BLaER1 treated with 17β-estradiol and CSF1 and Interleukin-3, amounts not matched to agents 10 nM and 100 nM (cell line): ENCODE results near the gene GRN.
"Not testable (repeated sequence)": the region's sequence is repeated elsewhere in the genome, so short reads cannot be mapped to it uniquely, and the experiment has no call there.

Experiments used
- H3K27ac ChIP-seq, 11 experiments: shearing (Covaris generic); formaldehyde crosslinking; 2 replicates each; pipeline ENCODE4 v1.8.1; 2022
- H3K27me3 ChIP-seq, 11 experiments: shearing (Covaris generic); formaldehyde crosslinking; 2 replicates each; pipeline ENCODE4 v1.8.1; 2022
- H3K36me3 ChIP-seq, 11 experiments: shearing (Covaris generic); formaldehyde crosslinking; 2 replicates each; pipeline ENCODE4 v1.8.1; 2022
- H3K4me1 ChIP-seq, 10 experiments: shearing (Covaris generic); formaldehyde crosslinking; 2 replicates each; pipeline ENCODE4 v1.8.1; 2022
- H3K4me2 ChIP-seq, 11 experiments: shearing (Covaris generic); formaldehyde crosslinking; 2 replicates each; pipeline ENCODE4 v1.8.1; 2022
- H3K4me3 ChIP-seq, 10 experiments: shearing (Covaris generic); formaldehyde crosslinking; 2 replicates each; pipeline ENCODE4 v1.8.1; 2022
- H3K9ac ChIP-seq, 11 experiments: shearing (Covaris generic); formaldehyde crosslinking; 2 replicates each; pipeline ENCODE4 v1.8.1; 2022
- H3K9me3 ChIP-seq, 11 experiments: shearing (Covaris generic); formaldehyde crosslinking; replicated peaks in 1 of 11; 2 replicates each; pipeline ENCODE4 v1.8.1; 2022
- H4K20me1 ChIP-seq, 11 experiments: shearing (Covaris generic); formaldehyde crosslinking; 2 replicates each; pipeline ENCODE4 v1.8.1; 2022
- Cebpa-rat ChIP-seq, 11 experiments: shearing (Covaris generic); IDR thresholded peaks; 2 replicates each; pipeline ENCODE4 v1.8.1; 2022

GRN gene

DNA sequence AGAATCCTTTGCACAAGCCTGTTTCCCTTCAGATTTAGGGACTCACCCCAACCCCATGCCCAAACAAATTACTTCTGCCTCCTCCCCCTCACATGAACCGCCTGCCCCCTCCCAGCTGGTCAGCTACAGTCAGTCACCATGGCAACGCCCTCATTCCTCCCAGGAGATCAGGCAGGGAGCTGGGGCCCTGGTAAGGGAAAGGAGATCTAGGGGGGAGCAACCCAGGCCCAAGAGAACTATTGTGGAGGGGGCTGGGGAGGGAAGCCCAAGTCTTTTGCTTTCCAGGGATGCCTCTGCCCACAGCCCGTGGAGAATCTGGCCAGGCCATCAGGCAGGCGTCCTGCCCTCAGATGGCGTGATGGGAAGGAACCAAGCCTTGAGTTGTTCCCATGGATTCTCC, 15.7 kb downstream of the GRN start:
- H3K9ac ChIP-seq = peak overlapping the region in 3 of 11 experiments; percentile 7 to 39 (median 35); a peak in 3 of 22 replicates
- H3K27ac ChIP-seq = no peak overlapping the region
- no peak for TF ChIP-seq Cebpa-rat (IDR thresholded peaks at IDR 0.05)
- peaks cover 19 to 47% (median 40%) of the 10 kb centered on the region in 10 experiments; a peak in 19 of 20 replicates for H3K4me1 ChIP-seq
- H3K27me3 ChIP-seq = no peaks in the 10 kb centered on the region
- no peaks in the 10 kb centered on the region for H3K36me3 ChIP-seq
- H3K4me3 ChIP-seq = no peak overlapping the region
- peak overlapping the region; percentile 6 to 97 (median 91); a peak in 21 of 22 replicates for H3K4me2 ChIP-seq
- peaks cover 0 to 49% (median 20%) of the 10 kb centered on the region in 11 experiments; a peak in 14 of 22 replicates for H4K20me1 ChIP-seq
- H3K9me3 ChIP-seq = no peaks in the 10 kb centered on the region

DNA sequence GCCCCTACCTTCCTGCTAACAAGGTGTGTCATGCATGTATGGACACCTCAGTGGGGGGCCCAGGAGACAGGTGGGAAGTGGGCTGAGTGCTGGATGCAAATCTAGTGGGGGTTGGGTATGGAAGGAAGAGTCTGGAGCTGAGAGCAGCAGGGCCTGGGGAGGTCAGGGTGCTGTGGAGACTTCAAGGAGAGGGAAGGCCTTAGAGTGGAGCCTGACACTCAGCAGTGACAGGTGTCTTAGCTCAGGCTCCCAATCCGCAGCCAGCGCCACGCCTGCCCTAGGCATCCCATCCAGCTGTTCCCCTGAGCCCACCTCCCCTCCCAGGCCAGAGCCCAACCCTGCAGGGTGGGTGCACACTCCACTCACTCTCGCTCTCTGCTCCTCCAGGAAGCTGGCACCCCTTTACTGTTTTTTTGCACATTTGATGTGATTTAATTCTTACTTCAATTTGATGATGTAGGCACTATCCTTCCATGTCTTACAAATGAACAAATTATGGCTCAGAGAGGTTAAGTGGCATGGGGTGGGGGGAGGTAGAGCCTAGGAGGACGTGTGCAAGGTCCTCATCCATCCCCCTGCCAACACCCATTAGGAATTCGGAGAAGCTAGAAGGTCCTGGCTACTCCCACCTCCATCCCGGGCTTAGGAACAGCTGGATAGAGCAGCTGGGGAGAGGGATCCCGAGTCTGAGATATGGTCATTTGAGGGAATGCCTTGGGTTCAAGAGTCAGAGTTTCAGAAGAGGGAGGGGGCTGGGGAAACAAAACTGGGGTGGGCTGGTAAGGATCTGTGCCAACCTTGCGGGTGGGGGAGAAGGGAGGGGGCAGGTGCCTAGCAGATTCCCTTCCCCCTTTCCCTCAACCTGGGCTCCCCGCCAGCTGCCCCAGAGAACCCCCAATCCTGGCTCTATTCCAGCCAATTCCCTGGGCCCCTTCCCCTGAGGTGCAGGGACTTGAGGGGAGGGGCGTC, 16.5 kb downstream of the GRN start:
- TF ChIP-seq Cebpa-rat (IDR thresholded peaks at IDR 0.05) = no peak
- peaks cover 0 to 42% (median 20%) of the 10 kb centered on the region in 11 experiments; a peak in 14 of 22 replicates for H4K20me1 ChIP-seq
- no peaks in the 10 kb centered on the region for H3K36me3 ChIP-seq
- H3K4me1 ChIP-seq = peaks cover 19 to 47% (median 40%) of the 10 kb centered on the region in 10 experiments; a peak in 19 of 20 replicates
- H3K9ac ChIP-seq = peak overlapping the region in 4 of 11 experiments; percentile 7 to 90 (median 88); a peak in 4 of 22 replicates
- no peak overlapping the region; a peak in 1 of 20 replicates for H3K4me3 ChIP-seq
- no peak overlapping the region for H3K27ac ChIP-seq
- H3K27me3 ChIP-seq = no peaks in the 10 kb centered on the region
- H3K4me2 ChIP-seq = peak overlapping the region; percentile 88 to 97 (median 92)
- H3K9me3 ChIP-seq = no peaks in the 10 kb centered on the region

DNA sequence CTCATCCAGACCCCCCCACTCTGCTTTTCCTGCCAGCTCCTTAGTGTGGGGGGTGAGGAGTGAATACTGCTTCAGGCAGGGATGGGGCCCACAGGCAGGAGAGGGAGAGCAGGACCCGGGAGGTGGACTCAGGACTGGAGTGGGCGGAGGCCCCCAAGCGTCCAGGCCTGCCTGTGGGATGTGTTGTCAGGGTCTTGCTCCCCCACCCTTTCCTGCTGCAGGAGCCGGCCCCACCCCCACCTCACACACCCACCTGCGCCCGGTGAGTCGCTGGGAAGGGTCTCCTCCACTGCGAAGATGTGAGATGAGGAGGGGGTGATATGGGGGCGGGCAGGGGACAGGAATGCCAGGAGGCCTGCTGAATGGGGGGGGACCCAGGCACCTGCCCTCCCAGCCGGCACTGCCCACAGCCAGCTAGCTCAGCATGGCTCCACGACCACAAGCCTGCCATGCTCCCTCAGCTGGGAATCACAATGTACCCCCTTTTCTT, 17.4 kb downstream of the GRN start:
- Histone ChIP-seq H3K9me3 (no peaks in the 10 kb centered on the region), H4K20me1 (peaks cover 0 to 42% (median 20%) of the 10 kb centered on the region in 11 experiments; a peak in 14 of 22 replicates), H3K4me1 (peaks cover 19 to 47% (median 40%) of the 10 kb centered on the region in 10 experiments; a peak in 19 of 20 replicates), H3K4me3 (peak overlapping the region; percentile 79 to 91 (median 83)), H3K36me3 (no peaks in the 10 kb centered on the region), H3K4me2 (peak overlapping the region; percentile 88 to 97 (median 92)), H3K27ac (peak overlapping the region in 1 of 11 experiments; percentile 81; a peak in 1 of 22 replicates), H3K27me3 (no peaks in the 10 kb centered on the region), H3K9ac (peak overlapping the region; percentile 82 to 90 (median 88); a peak in 20 of 22 replicates)
- TF ChIP-seq Cebpa-rat (IDR thresholded peaks at IDR 0.05) = no peak

DNA sequence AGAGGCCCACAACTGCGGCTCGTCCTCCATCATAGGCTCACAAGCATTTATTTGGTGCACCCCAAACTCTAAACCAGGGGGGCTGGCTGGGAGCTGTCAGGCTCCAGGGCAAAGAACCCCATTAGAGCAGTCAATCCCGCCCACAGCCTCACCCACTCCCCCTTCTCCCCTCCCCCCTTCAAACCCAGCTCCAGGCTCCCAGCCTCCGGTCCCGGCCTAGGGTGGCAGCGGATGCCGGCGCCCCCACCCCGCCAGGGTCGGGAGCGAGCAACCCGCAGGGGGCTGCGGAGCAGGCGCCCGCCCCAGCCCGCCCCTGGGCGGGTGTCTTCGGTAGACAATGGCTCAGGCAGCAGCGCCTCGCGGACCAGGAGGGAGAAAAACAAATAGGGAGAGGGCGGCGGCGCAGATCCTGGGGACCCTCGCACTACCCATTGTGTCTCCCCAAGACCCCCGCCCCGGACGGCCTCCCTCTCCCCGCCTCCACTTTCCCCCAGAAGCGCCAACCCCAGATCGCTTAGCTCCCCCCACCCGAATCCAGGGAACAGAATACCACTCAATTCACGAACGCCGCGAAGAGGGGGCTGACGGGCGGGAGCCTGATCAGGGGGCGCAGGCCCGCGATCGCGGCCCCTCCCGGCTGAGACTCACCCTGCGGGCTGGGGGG, 18.0 kb downstream of the GRN start:
- peaks cover 19 to 47% (median 40%) of the 10 kb centered on the region in 10 experiments; a peak in 19 of 20 replicates for H3K4me1 ChIP-seq
- peak overlapping the region in 10 of 11 experiments; percentile 52 to 84 (median 78); a peak in 19 of 22 replicates for H3K27ac ChIP-seq
- H3K4me2 ChIP-seq = peak overlapping the region; percentile 88 to 97 (median 92)
- peak overlapping the region; percentile 79 to 91 (median 83) for H3K4me3 ChIP-seq
- no peaks in the 10 kb centered on the region for H3K9me3 ChIP-seq
- no peaks in the 10 kb centered on the region for H3K36me3 ChIP-seq
- peak overlapping the region; percentile 82 to 90 (median 88) for H3K9ac ChIP-seq
- H4K20me1 ChIP-seq = peaks cover 0 to 42% (median 20%) of the 10 kb centered on the region in 11 experiments; a peak in 14 of 22 replicates
- no peaks in the 10 kb centered on the region for H3K27me3 ChIP-seq
- no peak for TF ChIP-seq Cebpa-rat (IDR thresholded peaks at IDR 0.05)

DNA sequence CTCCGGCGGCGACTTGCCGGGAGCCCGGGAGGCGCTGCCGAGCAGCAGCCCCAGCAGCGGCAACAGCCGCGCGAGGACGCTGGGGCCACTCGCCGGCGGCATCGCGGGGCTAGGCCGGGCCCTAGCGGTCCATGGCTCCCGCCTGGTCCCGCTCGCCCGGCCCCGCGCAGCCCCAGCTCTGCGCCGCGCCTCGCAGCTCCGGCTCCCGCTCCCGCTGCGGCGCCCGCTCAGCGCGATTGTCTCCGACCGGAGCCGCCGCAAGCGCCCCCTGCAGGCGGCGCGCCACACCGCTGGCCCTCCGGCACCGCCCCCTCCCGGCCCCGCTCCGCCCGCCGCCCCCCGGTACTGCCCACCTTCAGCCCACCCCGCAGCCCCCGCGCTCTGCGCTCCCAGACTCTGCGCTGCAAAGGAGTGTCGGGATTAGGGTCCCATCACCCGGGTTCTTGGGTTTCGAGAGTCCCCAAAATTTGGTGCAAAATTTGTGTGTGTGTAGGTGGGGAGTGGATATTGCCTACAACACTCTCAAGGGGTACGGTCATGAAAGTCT, 18.6 kb downstream of the GRN start, which contains the start of gene FAM171A2:
Gene FAM171A2, minus strand, starts transcription at position 241 of the 547 bp plus-strand sequence. Its CDS starts 139 bp downstream, at position 102.
- Histone ChIP-seq H3K4me3 (peak within 1 kb of the TSS; percentile 79 to 91 (median 83)), H4K20me1 (peaks cover 0 to 40% (median 20%) of the 10 kb centered on the region in 11 experiments; a peak in 14 of 22 replicates), H3K4me1 (peaks cover 19 to 44% (median 38%) of the 10 kb centered on the region in 10 experiments; a peak in 19 of 20 replicates), H3K27ac (peak within 1 kb of the TSS in 10 of 11 experiments; percentile 52 to 84 (median 78); a peak in 19 of 22 replicates), H3K4me2 (peak within 1 kb of the TSS; percentile 88 to 97 (median 92)), H3K27me3 (no peaks in the 10 kb centered on the region), H3K9me3 (no peaks in the 10 kb centered on the region), H3K36me3 (no peaks in the 10 kb centered on the region), H3K9ac (peak within 1 kb of the TSS; percentile 82 to 90 (median 88))
- TF ChIP-seq Cebpa-rat (IDR thresholded peaks at IDR 0.05) = no peak

DNA sequence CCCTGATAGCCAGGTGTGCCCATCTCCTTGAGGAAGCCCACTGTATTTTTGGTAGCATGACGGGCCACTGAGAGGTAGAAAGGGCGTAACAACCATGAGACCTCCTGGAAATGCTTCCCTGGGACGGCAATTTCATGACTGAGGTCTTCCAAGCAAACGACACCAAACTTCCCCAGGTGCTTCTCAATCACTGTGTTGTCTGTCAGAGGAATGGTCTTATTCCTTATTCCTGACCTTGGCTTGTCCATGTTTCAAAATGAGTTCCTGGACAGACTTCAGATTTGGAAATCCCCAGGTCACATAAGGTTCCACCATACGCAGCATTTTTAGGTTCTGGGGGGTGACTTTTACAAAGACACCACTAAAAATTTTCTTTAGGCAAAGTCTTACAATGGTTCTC, 19.9 kb downstream of the GRN start:
- not testable (repeated sequence) for H3K4me3 ChIP-seq, H3K27me3 ChIP-seq, H3K9me3 ChIP-seq, H3K4me2 ChIP-seq, H3K36me3 ChIP-seq, H3K27ac ChIP-seq, H3K9ac ChIP-seq
- Histone ChIP-seq H4K20me1 (peaks cover 0 to 30% (median 16%) of the 10 kb centered on the region in 11 experiments; a peak in 13 of 22 replicates), H3K4me1 (peaks cover 19 to 33% (median 29%) of the 10 kb centered on the region in 10 experiments; a peak in 19 of 20 replicates)

DNA sequence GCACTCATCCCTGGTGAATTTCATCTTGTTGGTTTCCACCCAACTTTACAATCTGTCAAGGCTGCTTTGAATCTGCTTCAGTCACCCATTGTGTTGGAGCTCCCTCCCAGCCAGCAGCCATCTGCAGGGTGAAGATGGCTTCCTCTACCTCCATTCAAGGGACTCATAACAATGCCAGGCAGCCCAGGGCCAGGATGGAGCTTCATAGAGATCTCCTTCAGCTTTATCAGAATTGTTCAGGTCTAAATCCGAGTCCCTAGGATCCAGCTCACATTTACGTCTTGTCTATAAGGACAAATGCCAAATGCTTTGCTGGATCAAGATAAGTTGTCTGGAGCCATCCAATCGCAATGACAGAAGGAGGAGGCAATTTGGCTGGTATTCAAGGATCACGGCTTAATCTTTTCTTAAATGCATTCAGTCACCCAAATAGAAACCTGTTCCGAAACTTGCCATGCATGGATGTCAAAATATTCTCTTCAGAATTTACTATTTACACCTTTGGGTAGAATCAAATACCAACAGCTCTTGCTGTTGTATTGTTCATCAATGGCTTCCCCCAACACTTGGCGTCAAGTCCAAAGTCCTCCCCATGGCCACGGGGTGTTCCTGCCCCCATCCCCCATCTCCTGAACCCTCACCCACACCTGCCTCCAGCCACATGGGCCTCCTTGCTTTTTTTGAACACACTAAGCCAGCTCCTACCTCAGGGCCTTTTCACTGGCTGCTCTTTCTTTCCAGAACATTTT, 22.3 kb downstream of the GRN start:
- no peak for TF ChIP-seq Cebpa-rat (IDR thresholded peaks at IDR 0.05)
- H3K4me2 ChIP-seq = no peak overlapping the region
- H3K36me3 ChIP-seq = no peaks in the 10 kb centered on the region
- H3K27me3 ChIP-seq = no peaks in the 10 kb centered on the region
- no peak overlapping the region for H3K4me3 ChIP-seq
- H3K27ac ChIP-seq = no peak overlapping the region
- H3K9me3 ChIP-seq = peaks cover 0 to 5% (median 0%) of the 10 kb centered on the region in 11 experiments; a peak in 1 of 22 replicates
- peaks cover 4 to 9% (median 6%) of the 10 kb centered on the region in 10 experiments; a peak in 18 of 20 replicates for H3K4me1 ChIP-seq
- no peak overlapping the region for H3K9ac ChIP-seq
- peaks cover 0 to 6% (median 0%) of the 10 kb centered on the region in 11 experiments; a peak in 1 of 22 replicates for H4K20me1 ChIP-seq

DNA sequence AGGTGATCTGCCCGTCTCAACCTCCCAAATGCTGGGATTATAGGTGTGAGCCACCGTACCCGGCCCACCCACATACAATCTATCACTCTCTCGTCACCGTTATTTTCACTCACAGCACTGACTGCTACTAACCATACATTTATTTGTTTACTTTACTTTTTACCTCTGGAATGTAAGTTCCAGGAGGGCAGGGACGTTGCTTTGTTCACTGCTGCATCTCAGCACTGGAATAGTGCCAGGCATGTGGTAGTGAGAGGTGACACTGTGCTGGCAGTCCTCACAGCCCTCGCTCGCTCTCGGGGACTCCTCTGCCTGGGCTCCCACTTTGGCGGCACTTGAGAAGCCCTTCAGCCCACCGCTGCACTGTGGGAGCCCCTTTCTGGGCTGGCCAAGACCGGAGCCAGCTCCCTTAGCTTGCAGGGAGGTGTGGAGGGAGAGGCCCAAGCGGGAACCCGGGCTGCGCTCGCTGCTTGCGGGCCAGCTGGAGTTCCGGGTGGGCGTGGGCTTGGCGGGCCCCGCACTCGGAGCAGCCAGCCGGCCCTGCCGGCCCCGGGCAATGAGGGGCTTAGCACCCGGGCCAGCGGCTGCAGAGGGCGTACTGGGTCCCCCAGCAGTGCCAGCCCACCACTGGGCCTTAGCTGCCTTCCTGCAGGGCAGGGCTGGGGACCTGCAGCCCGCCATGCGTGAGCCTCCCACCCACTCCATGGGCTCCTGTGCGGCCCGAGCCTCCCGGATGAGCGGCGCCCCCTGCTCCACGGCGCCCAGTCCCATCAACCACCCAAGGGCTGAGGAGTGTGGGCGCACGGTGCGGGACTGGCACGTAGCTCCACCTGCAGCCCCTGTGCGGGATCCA, 23.5 kb downstream of the GRN start:
- not testable (repeated sequence) for H3K4me1 ChIP-seq, H3K4me3 ChIP-seq, H3K9me3 ChIP-seq, H3K27me3 ChIP-seq, H4K20me1 ChIP-seq, H3K36me3 ChIP-seq, H3K27ac ChIP-seq, H3K9ac ChIP-seq, H3K4me2 ChIP-seq

DNA sequence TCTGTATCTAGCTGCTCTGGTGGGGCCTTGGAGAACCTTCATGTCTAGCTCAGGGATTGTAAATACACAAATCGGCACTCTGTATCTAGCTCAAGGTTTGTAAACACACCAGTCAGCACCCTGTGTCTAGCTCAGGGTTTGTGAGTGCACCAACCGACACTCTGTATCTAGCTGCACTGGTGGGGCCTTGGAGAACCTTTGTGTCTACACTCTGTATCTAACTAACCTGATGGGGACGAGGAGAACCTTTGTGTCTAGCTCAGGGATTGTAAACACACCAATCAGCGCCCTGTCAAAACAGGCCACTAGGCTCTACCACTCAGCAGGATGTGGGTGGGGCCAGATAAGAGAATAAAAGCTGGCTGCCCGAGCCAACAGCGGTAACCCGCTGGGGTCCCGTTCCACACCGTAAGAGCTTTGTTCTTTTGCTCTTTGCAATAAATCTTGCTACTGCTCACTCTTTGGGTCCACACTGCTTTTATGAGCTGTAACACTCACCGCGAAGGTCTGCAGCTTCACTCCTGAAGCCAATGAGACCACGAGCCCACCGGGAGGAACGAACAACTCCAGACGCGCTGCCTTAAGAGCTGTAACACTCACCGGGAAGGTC, 24.4 kb downstream of the GRN start:
- H4K20me1 ChIP-seq, H3K4me1 ChIP-seq, H3K27ac ChIP-seq, H3K36me3 ChIP-seq, H3K27me3 ChIP-seq, H3K4me3 ChIP-seq, H3K4me2 ChIP-seq, H3K9me3 ChIP-seq, H3K9ac ChIP-seq: not testable (repeated sequence)
